ENCODE data around the gene METTL25. TPM values are rescaled to one million over a fixed set of nuclear protein-coding genes. Genes with fewer than 3 reads are reported as not detected.

METTL25 gene
- total and polyA plus RNA-seq, 4 donors, result 4.4 to 22.2 (median 9.2) TPM

DNA sequence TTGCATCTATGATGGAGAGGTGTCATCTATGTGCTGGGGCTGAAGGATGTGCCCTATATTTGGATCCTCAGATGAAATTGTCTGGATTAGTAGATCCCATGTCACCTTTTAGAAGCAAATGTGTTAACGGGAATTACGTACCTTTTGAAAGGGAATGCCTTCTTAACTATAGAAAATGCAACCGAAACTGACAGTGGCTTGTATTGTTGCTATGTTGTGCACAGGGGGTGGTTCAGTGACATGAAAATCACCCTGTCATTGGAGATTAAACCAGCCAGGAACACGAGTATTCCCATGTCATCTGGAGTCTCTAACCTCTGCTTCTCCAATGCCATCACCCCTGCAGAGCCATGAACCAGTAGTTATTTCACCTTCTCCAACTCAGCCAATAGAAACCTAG lies 110.2 kb downstream of the METTL25 start:
- DNase-seq (no peak), ATAC-seq (ENCODE audit: low FRiP score) (no peak)
- 95 to 96% methylated on average over 4 of the region's 4 CpGs for WGBS, 2 donors
- intact Hi-C loops (cut with DNase I), result no loop called here
- Histone ChIP-seq H3K4me3 (ENCODE audit: low read length in 2 of 2) (no peak overlapping the region), H3K4me1 (ENCODE audit: control insufficient read depth in 1 of 2, insufficient read depth in 2 of 2, low read length in 2 of 2) (no peaks in the 10 kb centered on the region), H3K27ac (ENCODE audit: low read depth in 1 of 2, low read length in 2 of 2) (no peak overlapping the region), H3K27me3 (ENCODE audit: control insufficient read depth in 1 of 2, insufficient read depth in 2 of 2, low read length in 1 of 2) (no peaks in the 10 kb centered on the region), H3K36me3 (ENCODE audit: control insufficient read depth in 1 of 2, insufficient read depth in 2 of 2, low read length in 1 of 2) (peaks cover 0 to 3% of the 10 kb centered on the region in 2 donors), H3K9me3 (ENCODE audit: control insufficient read depth, low read length) (no peaks in the 10 kb centered on the region)

DNA sequence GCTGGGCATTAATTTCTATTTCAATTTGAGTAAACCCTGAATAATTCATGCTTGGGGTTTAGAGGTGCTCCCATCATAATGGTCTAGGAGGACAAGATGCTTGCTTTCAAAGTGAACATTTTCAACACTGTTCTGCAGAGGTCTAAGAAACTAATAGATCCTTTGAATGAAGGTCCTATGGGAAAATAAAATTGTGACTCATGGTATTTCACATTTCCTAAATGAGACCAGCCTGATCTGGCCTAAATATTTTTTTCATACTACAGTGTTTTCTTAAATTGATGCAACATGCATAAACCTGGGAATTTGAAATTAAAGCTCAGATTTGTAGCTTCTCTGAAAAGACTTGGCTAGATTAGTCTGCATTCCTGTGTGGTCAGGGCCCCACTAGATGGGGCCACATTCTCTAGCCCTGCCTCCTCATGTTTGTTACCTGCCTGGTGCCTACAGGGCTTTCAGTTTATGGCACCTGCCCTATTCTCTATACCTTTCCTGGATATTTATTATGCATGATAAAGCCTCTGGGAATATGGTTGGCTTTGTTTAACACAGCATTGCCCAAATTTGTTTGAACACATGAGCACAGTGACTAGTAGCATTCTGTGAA lies 112.7 kb downstream of the METTL25 start:
- no peaks in the 10 kb centered on the region for H3K9me3 ChIP-seq (ENCODE audit: control insufficient read depth, low read length)
- ATAC-seq (ENCODE audit: low FRiP score) (no peak), DNase-seq (no peak)
- H3K27me3 ChIP-seq (ENCODE audit: control insufficient read depth in 1 of 2, insufficient read depth in 2 of 2, low read length in 1 of 2), result no peaks in the 10 kb centered on the region
- intact Hi-C loops (cut with DNase I), result no loop called here
- H3K36me3 ChIP-seq (ENCODE audit: control insufficient read depth in 1 of 2, insufficient read depth in 2 of 2, low read length in 1 of 2), result peaks cover 0 to 3% of the 10 kb centered on the region in 2 donors
- H3K4me1 ChIP-seq (ENCODE audit: control insufficient read depth in 1 of 2, insufficient read depth in 2 of 2, low read length in 2 of 2), result no peaks in the 10 kb centered on the region
- no peak overlapping the region for H3K27ac ChIP-seq (ENCODE audit: low read depth in 1 of 2, low read length in 2 of 2)
- no peak overlapping the region for H3K4me3 ChIP-seq (ENCODE audit: low read length in 2 of 2)

DNA sequence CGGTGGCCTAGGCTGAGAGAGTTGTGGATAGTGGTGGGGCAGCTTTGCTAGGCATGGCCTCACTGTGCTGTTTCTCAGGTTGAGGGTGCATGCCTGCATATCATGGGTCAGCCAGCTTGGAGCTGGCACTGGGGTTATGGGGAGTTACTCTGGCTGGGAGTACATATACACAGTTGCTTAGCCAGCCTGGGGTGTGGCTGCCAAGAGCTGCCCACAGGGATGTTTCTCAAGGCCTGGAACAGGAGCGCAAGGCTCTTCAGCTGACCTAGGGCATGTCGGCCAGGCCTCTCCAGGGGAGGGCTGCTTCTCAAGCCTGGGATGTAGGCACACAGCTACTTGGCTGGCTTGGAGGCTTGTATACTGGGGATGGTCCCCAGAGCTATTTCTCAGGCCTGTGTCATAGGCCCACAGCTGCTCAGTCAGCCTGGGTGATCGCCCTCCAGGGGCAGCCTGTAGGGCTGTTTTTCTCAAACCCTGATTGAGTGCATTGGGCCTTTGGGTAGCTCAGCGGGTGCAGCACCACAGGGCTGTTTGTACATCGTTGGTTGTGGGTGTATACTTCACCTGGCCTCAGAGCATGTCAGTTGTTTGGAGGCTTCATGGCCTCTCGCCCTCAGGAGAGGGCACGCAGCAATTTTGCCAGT lies 114.9 kb downstream of the METTL25 start:
- DNase-seq (peak in 1 of 2 donors; percentile 19), ATAC-seq (ENCODE audit: low FRiP score) (no peak)
- 95 to 97% methylated on average over 8 of the region's 8 CpGs for WGBS, 2 donors
- H3K9me3 ChIP-seq (ENCODE audit: control insufficient read depth, low read length), result no peaks in the 10 kb centered on the region
- intact Hi-C loops (cut with DNase I), result no loop called here
- H3K36me3 ChIP-seq (ENCODE audit: control insufficient read depth in 1 of 2, insufficient read depth in 2 of 2, low read length in 1 of 2), result peaks cover 0 to 3% of the 10 kb centered on the region in 2 donors
- H3K4me1 ChIP-seq (ENCODE audit: control insufficient read depth in 1 of 2, insufficient read depth in 2 of 2, low read length in 2 of 2), result no peaks in the 10 kb centered on the region
- no peaks in the 10 kb centered on the region for H3K27me3 ChIP-seq (ENCODE audit: control insufficient read depth in 1 of 2, insufficient read depth in 2 of 2, low read length in 1 of 2)
- H3K4me3 ChIP-seq (ENCODE audit: low read length in 2 of 2), result no peak overlapping the region
- H3K27ac ChIP-seq (ENCODE audit: low read depth in 1 of 2, low read length in 2 of 2), result no peak overlapping the region

DNA sequence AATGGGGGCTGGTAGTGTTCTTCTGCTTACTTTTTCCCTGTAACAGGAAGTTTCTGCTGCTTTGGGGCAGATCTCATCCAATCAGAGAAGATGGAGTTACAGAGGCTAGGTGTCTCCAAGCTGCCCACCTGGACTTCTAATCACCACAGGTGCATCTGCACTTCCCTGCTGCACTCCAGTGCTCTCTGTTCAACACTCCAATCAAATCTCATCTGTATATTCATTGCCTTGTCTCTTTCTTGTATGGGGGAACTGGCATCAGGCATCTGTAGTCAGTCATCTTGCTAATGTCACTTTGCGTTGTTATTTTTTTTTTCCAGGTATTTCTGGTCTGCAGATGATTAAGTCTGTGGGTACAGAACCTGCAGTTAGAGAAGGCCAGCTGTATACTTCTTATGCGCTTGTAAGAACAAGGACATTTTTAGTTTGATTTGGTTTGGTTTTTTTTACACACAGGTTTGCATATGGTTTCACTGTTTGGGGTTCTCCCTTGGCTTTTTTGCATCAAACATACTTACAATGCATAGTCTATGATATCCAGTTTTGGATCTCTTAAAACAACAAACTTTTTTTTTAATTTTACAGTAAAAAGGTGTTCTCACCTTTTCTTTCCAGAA lies 116.0 kb downstream of the METTL25 start:
- Histone ChIP-seq H3K9me3 (ENCODE audit: control insufficient read depth, low read length) (no peaks in the 10 kb centered on the region), H3K27me3 (ENCODE audit: control insufficient read depth in 1 of 2, insufficient read depth in 2 of 2, low read length in 1 of 2) (no peaks in the 10 kb centered on the region), H3K4me1 (ENCODE audit: control insufficient read depth in 1 of 2, insufficient read depth in 2 of 2, low read length in 2 of 2) (no peaks in the 10 kb centered on the region), H3K4me3 (ENCODE audit: low read length in 2 of 2) (no peak overlapping the region), H3K36me3 (ENCODE audit: control insufficient read depth in 1 of 2, insufficient read depth in 2 of 2, low read length in 1 of 2) (peaks cover 0 to 3% of the 10 kb centered on the region in 2 donors), H3K27ac (ENCODE audit: low read depth in 1 of 2, low read length in 2 of 2) (no peak overlapping the region)
- intact Hi-C loops (cut with DNase I), result no loop called here
- no peak for DNase-seq
- ATAC-seq (ENCODE audit: low FRiP score), result no peak
- 95 to 99% methylated on average over 2 of the region's 2 CpGs for WGBS, 2 donors

DNA sequence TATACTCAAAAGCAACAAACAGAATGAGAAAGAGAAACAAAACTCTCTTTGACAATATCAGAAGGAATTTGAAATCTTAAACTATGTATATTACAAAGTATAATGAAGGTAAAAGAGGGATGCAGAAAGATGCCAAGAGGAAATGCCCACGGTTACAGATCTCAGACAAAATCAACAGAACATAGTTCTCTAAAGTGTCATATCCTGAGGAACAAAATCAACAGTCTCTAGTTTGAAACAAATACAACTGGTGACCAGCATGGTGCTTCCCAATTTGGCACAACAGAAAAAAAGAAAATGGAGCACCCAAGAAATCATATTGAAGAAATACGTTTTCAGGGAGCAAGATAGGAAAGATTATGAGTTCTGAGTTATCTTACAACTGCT lies 116.5 kb downstream of the METTL25 start:
- Histone ChIP-seq H3K4me1 (ENCODE audit: control insufficient read depth in 1 of 2, insufficient read depth in 2 of 2, low read length in 2 of 2) (no peaks in the 10 kb centered on the region), H3K36me3 (ENCODE audit: control insufficient read depth in 1 of 2, insufficient read depth in 2 of 2, low read length in 1 of 2) (peaks cover 0 to 3% of the 10 kb centered on the region in 2 donors), H3K4me3 (ENCODE audit: low read length in 2 of 2) (no peak overlapping the region), H3K27ac (ENCODE audit: low read depth in 1 of 2, low read length in 2 of 2) (no peak overlapping the region), H3K27me3 (ENCODE audit: control insufficient read depth in 1 of 2, insufficient read depth in 2 of 2, low read length in 1 of 2) (no peaks in the 10 kb centered on the region), H3K9me3 (ENCODE audit: control insufficient read depth, low read length) (no peaks in the 10 kb centered on the region)
- ATAC-seq (ENCODE audit: low FRiP score), result no peak
- intact Hi-C loops (cut with DNase I), result no loop called here
- 44 to 46% methylated on average over 2 of the region's 2 CpGs for WGBS, 2 donors
- no peak for DNase-seq

DNA sequence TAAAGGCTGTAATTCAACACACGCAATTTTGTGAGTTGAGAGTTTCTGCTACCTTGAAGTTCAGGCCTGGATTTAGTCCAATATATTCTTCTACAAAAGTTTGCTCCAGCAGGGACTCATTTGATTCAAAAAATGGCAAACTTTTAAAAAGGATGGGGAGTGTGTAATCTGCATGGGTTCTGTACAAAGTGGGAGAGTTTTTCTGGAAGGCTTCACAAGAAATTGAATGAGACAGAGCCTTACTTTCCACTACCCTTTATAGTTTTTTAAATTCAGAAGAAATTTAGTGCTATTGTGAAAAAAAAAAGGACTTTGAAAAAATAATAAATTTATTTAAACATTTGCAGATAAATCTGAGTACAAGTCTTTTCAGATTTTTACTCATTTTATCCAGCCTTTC lies 116.9 kb downstream of the METTL25 start:
- Histone ChIP-seq H3K4me1 (ENCODE audit: control insufficient read depth in 1 of 2, insufficient read depth in 2 of 2, low read length in 2 of 2) (no peaks in the 10 kb centered on the region), H3K27me3 (ENCODE audit: control insufficient read depth in 1 of 2, insufficient read depth in 2 of 2, low read length in 1 of 2) (no peaks in the 10 kb centered on the region), H3K36me3 (ENCODE audit: control insufficient read depth in 1 of 2, insufficient read depth in 2 of 2, low read length in 1 of 2) (peaks cover 0 to 3% of the 10 kb centered on the region in 2 donors), H3K4me3 (ENCODE audit: low read length in 2 of 2) (no peak overlapping the region), H3K9me3 (ENCODE audit: control insufficient read depth, low read length) (no peaks in the 10 kb centered on the region), H3K27ac (ENCODE audit: low read depth in 1 of 2, low read length in 2 of 2) (no peak overlapping the region)
- DNase-seq (no peak), ATAC-seq (ENCODE audit: low FRiP score) (no peak)
- 91 to 94% methylated on average over 1 of the region's 1 CpG for WGBS, 2 donors
- intact Hi-C loops (cut with DNase I), result no loop called here

DNA sequence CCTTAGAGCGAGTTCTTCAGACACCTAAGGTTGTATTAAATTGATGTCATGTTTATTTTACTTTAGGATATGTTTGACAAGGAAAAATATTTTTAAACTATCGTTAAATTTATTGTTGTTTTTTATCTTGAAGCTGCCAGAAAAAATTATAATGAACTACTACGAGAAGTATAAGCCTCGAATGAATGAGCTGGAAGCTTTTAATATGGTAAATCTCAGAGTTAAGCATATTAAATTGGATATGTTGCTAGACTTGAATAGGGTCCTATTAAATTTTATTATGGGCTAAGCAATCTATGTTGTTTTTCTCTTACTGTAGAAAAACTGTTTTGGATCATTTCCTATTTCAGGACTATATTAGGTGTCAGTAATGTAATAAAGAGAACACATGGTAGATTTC lies 118.2 kb downstream of the METTL25 start:
- no peak for ATAC-seq (ENCODE audit: low FRiP score)
- intact Hi-C loops (cut with DNase I), result no loop called here
- no peaks in the 10 kb centered on the region for H3K9me3 ChIP-seq (ENCODE audit: control insufficient read depth, low read length)
- H3K4me1 ChIP-seq (ENCODE audit: control insufficient read depth in 1 of 2, insufficient read depth in 2 of 2, low read length in 2 of 2), result no peaks in the 10 kb centered on the region
- no peaks in the 10 kb centered on the region for H3K27me3 ChIP-seq (ENCODE audit: control insufficient read depth in 1 of 2, insufficient read depth in 2 of 2, low read length in 1 of 2)
- no peak overlapping the region for H3K27ac ChIP-seq (ENCODE audit: low read depth in 1 of 2, low read length in 2 of 2)
- H3K36me3 ChIP-seq (ENCODE audit: control insufficient read depth in 1 of 2, insufficient read depth in 2 of 2, low read length in 1 of 2), result no peaks in the 10 kb centered on the region
- DNase-seq, result no peak
- no peak overlapping the region for H3K4me3 ChIP-seq (ENCODE audit: low read length in 2 of 2)
- 48 to 59% methylated on average over 4 of the region's 4 CpGs for WGBS, 2 donors

DNA sequence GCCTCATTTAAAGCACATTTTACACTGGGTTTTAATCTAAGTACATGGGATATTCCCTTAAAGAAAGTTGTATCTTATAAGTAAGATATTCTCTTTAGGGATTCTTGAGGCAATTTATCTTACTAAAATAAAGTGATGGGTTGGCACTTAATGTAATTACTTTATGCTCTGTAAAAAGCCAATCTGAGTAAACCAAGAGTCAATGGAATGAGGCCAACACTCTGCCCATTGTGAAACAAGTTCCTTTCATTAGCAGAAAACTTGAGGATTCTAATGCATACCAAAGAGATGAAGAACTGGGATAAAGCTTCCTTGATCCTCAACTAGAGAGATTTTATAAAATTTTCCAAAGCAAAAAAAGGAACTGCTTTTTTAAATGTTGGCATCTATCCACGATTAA lies 121.2 kb downstream of the METTL25 start:
- Histone ChIP-seq H3K4me1 (ENCODE audit: control insufficient read depth in 1 of 2, insufficient read depth in 2 of 2, low read length in 2 of 2) (no peaks in the 10 kb centered on the region), H3K4me3 (ENCODE audit: low read length in 2 of 2) (no peak overlapping the region), H3K36me3 (ENCODE audit: control insufficient read depth in 1 of 2, insufficient read depth in 2 of 2, low read length in 1 of 2) (no peaks in the 10 kb centered on the region), H3K27ac (ENCODE audit: low read depth in 1 of 2, low read length in 2 of 2) (no peak overlapping the region), H3K9me3 (ENCODE audit: control insufficient read depth, low read length) (no peaks in the 10 kb centered on the region), H3K27me3 (ENCODE audit: control insufficient read depth in 1 of 2, insufficient read depth in 2 of 2, low read length in 1 of 2) (no peaks in the 10 kb centered on the region)
- ATAC-seq (ENCODE audit: low FRiP score) (no peak), DNase-seq (no peak)
- intact Hi-C loops (cut with DNase I), result no loop called here
- WGBS, 2 donors, result 77 to 87% methylated on average over 1 of the region's 1 CpG

DNA sequence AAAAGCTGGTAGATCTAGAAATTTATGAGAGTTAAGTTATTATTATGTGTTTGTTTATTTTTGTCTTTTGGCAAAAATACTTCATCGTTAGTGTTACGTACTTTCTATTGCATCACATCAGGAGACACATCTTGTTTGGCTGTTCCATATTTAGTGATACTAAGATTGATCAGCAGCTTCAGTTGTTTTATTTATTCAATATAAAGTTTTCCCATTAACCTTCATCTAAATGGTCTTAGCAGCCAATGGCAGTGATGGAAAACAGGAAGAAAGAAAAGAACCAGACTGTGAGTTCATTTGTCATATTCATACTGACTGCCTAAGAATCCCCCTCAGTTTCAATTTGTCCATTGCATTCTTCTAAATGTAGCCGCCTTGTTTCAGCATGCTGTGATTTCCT lies 122.3 kb downstream of the METTL25 start:
- Histone ChIP-seq H3K36me3 (ENCODE audit: control insufficient read depth in 1 of 2, insufficient read depth in 2 of 2, low read length in 1 of 2) (no peaks in the 10 kb centered on the region), H3K9me3 (ENCODE audit: control insufficient read depth, low read length) (no peaks in the 10 kb centered on the region), H3K27me3 (ENCODE audit: control insufficient read depth in 1 of 2, insufficient read depth in 2 of 2, low read length in 1 of 2) (no peaks in the 10 kb centered on the region), H3K4me3 (ENCODE audit: low read length in 2 of 2) (no peak overlapping the region), H3K4me1 (ENCODE audit: control insufficient read depth in 1 of 2, insufficient read depth in 2 of 2, low read length in 2 of 2) (no peaks in the 10 kb centered on the region), H3K27ac (ENCODE audit: low read depth in 1 of 2, low read length in 2 of 2) (no peak overlapping the region)
- intact Hi-C loops (cut with DNase I), result no loop called here
- DNase-seq (no peak), ATAC-seq (ENCODE audit: low FRiP score) (no peak)
- 92 to 93% methylated on average over 3 of the region's 3 CpGs for WGBS, 2 donors

Data from aorta (tissue), 5 donors.